ENCODE measurements around the gene CYP4B1.

The CYP4B1 gene

GRCh38 chr1:46815133-46815532 is 16.3 kb downstream of the CYP4B1 start:
- TF ChIP-seq, protein P1, sequence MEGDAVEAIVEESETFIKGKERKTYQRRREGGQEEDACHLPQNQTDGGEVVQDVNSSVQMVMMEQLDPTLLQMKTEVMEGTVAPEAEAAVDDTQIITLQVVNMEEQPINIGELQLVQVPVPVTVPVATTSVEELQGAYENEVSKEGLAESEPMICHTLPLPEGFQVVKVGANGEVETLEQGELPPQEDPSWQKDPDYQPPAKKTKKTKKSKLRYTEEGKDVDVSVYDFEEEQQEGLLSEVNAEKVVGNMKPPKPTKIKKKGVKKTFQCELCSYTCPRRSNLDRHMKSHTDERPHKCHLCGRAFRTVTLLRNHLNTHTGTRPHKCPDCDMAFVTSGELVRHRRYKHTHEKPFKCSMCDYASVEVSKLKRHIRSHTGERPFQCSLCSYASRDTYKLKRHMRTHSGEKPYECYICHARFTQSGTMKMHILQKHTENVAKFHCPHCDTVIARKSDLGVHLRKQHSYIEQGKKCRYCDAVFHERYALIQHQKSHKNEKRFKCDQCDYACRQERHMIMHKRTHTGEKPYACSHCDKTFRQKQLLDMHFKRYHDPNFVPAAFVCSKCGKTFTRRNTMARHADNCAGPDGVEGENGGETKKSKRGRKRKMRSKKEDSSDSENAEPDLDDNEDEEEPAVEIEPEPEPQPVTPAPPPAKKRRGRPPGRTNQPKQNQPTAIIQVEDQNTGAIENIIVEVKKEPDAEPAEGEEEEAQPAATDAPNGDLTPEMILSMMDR (conservative IDR thresholded peaks at IDR 0.05; ENCODE audit: low read depth, low read length): no peak
- H3K4me3 ChIP-seq (ENCODE audit: low read length): no peak overlapping the region
- DNase-seq (ENCODE audit: low read depth): no peak

DNA sequence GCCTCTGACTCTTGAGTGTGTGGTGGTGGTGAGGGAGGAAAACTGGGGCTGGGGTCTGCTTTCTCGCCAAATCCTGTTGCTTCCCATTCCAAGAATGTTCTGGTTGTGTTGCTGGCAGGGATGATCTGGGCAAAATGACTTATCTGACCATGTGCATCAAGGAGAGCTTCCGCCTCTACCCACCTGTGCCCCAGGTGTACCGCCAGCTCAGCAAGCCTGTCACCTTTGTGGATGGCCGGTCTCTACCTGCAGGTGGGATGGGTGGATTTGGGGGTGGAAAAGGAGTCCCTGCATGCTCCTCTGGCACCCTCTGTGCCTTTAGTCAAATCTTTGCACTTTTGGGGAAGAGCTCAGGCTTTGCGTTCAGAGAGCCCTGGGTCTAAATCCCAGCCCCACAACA is 18.1 kb downstream of the CYP4B1 start:
- no peak for DNase-seq (ENCODE audit: low read depth)
- H3K4me3 ChIP-seq (ENCODE audit: low read length): no peak overlapping the region
- TF ChIP-seq, protein P1 (conservative IDR thresholded peaks at IDR 0.05; ENCODE audit: low read depth, low read length): no peak

- no peak overlapping the region for H3K4me3 ChIP-seq (ENCODE audit: low read length)
- TF ChIP-seq, protein P1 (conservative IDR thresholded peaks at IDR 0.05; ENCODE audit: low read depth, low read length): no peak
- DNase-seq (ENCODE audit: low read depth): no peak
These were observed 19.0 kb downstream of the CYP4B1 start for GRCh38 chr1:46817814-46818213.

- no peak for DNase-seq (ENCODE audit: low read depth)
- TF ChIP-seq, protein P1 (conservative IDR thresholded peaks at IDR 0.05; ENCODE audit: low read depth, low read length): no peak
These were observed 19.7 kb downstream of the CYP4B1 start for GRCh38 chr1:46818591-46818990.

GRCh38 chr1:46819335-46819734 is 20.5 kb downstream of the CYP4B1 start:
- TF ChIP-seq, protein P1 (conservative IDR thresholded peaks at IDR 0.05; ENCODE audit: low read depth, low read length): no peak
- H3K4me3 ChIP-seq (ENCODE audit: low read length): no peak overlapping the region
- no peak for DNase-seq (ENCODE audit: low read depth)

More at GRCh38 chr1:46818591-46818990, 19.7 kb downstream of the CYP4B1 start:
- no peak overlapping the region for H3K4me3 ChIP-seq (ENCODE audit: low read length)

DNA sequence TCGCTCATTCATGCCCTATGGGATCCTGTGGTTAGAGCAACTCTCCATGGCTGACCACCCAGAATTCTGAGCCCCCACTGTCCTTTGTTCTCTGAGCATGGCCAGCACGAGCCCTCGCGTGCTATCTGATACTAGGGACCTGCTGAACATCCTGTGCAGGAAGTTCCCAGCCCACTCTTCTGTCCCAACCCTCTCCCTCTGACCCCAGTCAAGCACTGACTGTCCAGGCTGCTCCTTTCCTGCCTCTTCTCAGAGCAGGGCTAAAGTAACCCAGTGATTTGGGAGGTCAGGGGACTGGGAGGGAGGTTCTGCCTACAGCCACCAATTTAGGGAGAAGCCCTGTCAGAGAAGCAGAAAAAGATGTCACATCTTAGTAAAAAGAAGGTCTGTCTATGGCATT is 21.2 kb downstream of the CYP4B1 start:
- TF ChIP-seq, protein P1 (conservative IDR thresholded peaks at IDR 0.05; ENCODE audit: low read depth, low read length): no peak

GRCh38 chr1:46820560-46821060 is 21.8 kb downstream of the CYP4B1 start:
- TF ChIP-seq, protein P1 (conservative IDR thresholded peaks at IDR 0.05; ENCODE audit: low read depth, low read length): no peak

More for the DNA sequence above, 21.2 kb downstream of the CYP4B1 start:
- DNase-seq (ENCODE audit: low read depth): no peak
- no peak overlapping the region for H3K4me3 ChIP-seq (ENCODE audit: low read length)

More at GRCh38 chr1:46820560-46821060, 21.8 kb downstream of the CYP4B1 start:
- H3K4me3 ChIP-seq (ENCODE audit: low read length): no peak overlapping the region
- DNase-seq (ENCODE audit: low read depth): no peak

Measured in retinal pigment epithelial cell (primary cell).